ENCODE results near the gene ABCD1.
"Not testable (repeated sequence)": the region's sequence is repeated elsewhere in the genome, so short reads cannot be mapped to it uniquely, and the experiment has no call there.

The ABCD1 gene

GRCh38 chrX:153724252-153725038, at the start of gene ABCD1, which contains the start of gene BCAP31:
ABCD1 (plus strand) TSS chrX:153724856; CDS start chrX:153725267, 411 bp downstream.
BCAP31 (minus strand) TSS chrX:153724387; CDS start chrX:153723244, 1,143 bp downstream.
- peak; percentile 66 for DNase-seq (ENCODE audit: low read depth)

- DNase-seq (ENCODE audit: low read depth), result no peak
Observed at GRCh38 chrX:153681175-153681574, 43.5 kb upstream of the ABCD1 start.

- not testable (repeated sequence) for DNase-seq (ENCODE audit: low read depth)
Observed at GRCh38 chrX:153683486-153683885, 41.2 kb upstream of the ABCD1 start.

GRCh38 chrX:153684467-153685155, 40.0 kb upstream of the ABCD1 start:
- no peak for DNase-seq (ENCODE audit: low read depth)

- DNase-seq (ENCODE audit: low read depth), result no peak
Observed at GRCh38 chrX:153685156-153685536, 39.5 kb upstream of the ABCD1 start.

GRCh38 chrX:153685751-153686696, 38.6 kb upstream of the ABCD1 start:
- DNase-seq (ENCODE audit: low read depth), result no peak

GRCh38 chrX:153686711-153687110, 37.9 kb upstream of the ABCD1 start:
- DNase-seq (ENCODE audit: low read depth), result no peak

- DNase-seq (ENCODE audit: low read depth), result no peak
Observed at GRCh38 chrX:153687121-153688039, 37.3 kb upstream of the ABCD1 start, which contains the start of gene SLC6A8. SLC6A8 (plus strand) TSS chrX:153687926; CDS start chrX:153688575, 649 bp downstream.

GRCh38 chrX:153688071-153688470, 36.6 kb upstream of the ABCD1 start:
- DNase-seq (ENCODE audit: low read depth), result no peak

- DNase-seq (ENCODE audit: low read depth), result no peak
Observed at GRCh38 chrX:153688506-153688905, 36.1 kb upstream of the ABCD1 start.

GRCh38 chrX:153688911-153689590, 35.6 kb upstream of the ABCD1 start:
- no peak for DNase-seq (ENCODE audit: low read depth)

GRCh38 chrX:153689654-153690465, 34.8 kb upstream of the ABCD1 start:
- no peak for DNase-seq (ENCODE audit: low read depth)

- no peak for DNase-seq (ENCODE audit: low read depth)
Observed at GRCh38 chrX:153690466-153690865, 34.2 kb upstream of the ABCD1 start.

- not testable (repeated sequence) for DNase-seq (ENCODE audit: low read depth)
Observed at GRCh38 chrX:153691032-153691827, 33.4 kb upstream of the ABCD1 start.

- DNase-seq (ENCODE audit: low read depth), result no peak
Observed at GRCh38 chrX:153692003-153692402, 32.7 kb upstream of the ABCD1 start.

GRCh38 chrX:153692611-153693156, 32.0 kb upstream of the ABCD1 start:
- no peak for DNase-seq (ENCODE audit: low read depth)

GRCh38 chrX:153693216-153694086, 31.2 kb upstream of the ABCD1 start:
- DNase-seq (ENCODE audit: low read depth), result no peak
